Gastrocnemius medialis (tissue), 4 donors: ENCODE measurements around the gene ATPAF1.

Source experiments
- CTCF ChIP-seq, 5 experiments: fragments of 450-650 bp in 3 of 5; fragments of 200-600 bp in 2 of 5; sonication (generic) in 2 of 5; IDR thresholded peaks in 4 of 5; conservative IDR thresholded peaks in 1 of 5; 1 replicate in 4 of 5; 2 replicates in 1 of 5; pipeline ENCODE4 v1.5.1; 2016 to 2019; ENCODE audit warnings: antibody characterized with exemption in 5 of 5, mild to moderate bottlenecking in 3 of 5, moderate library complexity in 3 of 5
- POLR2A ChIP-seq, 2 donors: fragments of 450-650 bp; IDR thresholded peaks; one replicate each; pipeline ENCODE4 v1.6.1; 2017; ENCODE audit warnings: antibody characterized with exemption in 2 of 2, mild to moderate bottlenecking in 2 of 2, moderate library complexity in 2 of 2

GRCh38 chr1:46617833-46618232, 50.3 kb downstream of the ATPAF1 start:
- TF ChIP-seq CTCF (IDR thresholded peaks at IDR 0.05 in 4 of 5, conservative IDR thresholded peaks at IDR 0.05 in 1 of 5) (no peak), POLR2A (IDR thresholded peaks at IDR 0.05) (no peak)
